GM20000 (cell line): Measurements from ENCODE around the gene SLC9A7.

Experiments
- DNase-seq: peaks from one replicate; pipeline ENCODE4 v3.0.0; 2012; ENCODE audit warnings: low spot score
- CTCF ChIP-seq: IDR thresholded peaks from 2 replicates; pipeline ENCODE4 v1.5.1; 2012; ENCODE audit warnings: mild to moderate bottlenecking, control low read depth; ENCODE audit errors: extremely low read depth, missing control alignments

Gene SLC9A7

GRCh38 chrX:46626566-46626965 lies 132.4 kb downstream of the SLC9A7 start:
- DNase-seq: no peak

DNA sequence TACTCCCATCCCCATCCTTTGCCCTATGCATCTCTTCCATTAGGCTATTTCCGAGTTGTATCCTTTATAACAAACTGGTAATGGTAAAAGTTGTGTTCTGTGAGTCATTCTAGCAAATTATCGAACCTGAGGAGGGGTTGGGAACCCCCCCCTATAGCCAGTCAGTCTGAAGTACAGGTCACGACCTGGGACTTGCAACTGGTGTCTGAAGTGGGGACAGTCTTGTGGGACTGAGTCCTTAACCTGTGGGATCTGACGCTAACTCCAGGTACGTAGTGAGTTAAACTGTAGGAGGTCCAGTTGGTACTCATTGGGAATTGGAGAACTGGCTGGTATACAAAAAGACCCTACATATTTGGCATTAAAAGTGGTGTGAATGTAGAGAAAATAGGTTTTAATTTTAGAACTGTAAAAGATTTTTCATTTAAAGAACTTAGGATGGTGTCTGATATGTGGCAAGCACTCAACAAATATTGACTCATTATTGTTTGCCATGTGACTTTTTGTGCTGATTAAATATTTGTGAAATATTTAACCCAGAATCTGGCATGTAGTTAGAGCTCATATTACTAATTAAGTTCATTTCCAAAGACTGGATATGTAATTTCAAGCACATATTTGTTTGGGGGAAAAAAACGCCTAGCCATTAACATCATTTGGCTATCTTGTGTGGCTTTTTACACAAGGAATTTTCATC lies 134.7 kb downstream of the SLC9A7 start:
- no peak for TF ChIP-seq CTCF
- no peak for DNase-seq

More at GRCh38 chrX:46626566-46626965, 132.4 kb downstream of the SLC9A7 start:
- TF ChIP-seq CTCF: no peak

DNA sequence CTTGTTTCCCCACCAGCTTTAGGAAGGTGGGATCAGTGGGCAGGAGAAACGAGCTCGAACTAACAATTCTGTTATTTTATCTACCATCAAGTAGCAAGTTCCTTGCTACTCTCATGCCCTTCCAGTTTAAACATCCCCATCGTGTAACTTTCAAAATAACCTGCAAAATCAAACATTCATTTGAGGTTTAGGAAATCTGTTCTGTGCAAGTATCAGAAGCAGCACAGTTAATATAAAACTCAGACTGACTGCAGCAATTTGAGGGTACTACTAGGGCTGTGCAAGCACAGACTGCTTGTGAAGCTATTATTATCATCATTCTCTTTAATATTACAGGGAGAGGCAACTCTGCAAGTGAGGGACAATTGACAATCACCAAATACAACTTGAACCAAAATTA lies 137.3 kb downstream of the SLC9A7 start:
- DNase-seq: no peak
- no peak for TF ChIP-seq CTCF

GRCh38 chrX:46620505-46620904 lies 138.4 kb downstream of the SLC9A7 start:
- no peak for TF ChIP-seq CTCF
- no peak for DNase-seq

DNA sequence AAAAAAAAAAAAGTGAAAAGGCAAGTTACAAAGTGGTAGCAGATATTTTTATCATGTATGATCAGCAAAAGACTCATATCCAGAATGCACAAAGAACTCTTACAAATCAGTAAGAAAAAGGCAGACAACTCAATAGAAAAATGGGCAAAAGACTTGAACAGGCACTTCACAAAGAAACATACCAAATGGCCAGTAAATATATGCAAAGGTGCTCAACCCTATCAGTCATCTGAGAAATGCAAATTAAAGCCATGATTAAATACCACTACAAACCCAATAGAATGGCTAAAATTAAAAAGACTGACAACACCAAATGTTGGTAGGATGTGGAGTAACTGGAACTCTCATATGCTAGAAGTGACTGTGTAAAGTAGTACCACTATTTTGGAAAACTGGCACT lies 140.0 kb downstream of the SLC9A7 start:
- no peak for TF ChIP-seq CTCF

DNA sequence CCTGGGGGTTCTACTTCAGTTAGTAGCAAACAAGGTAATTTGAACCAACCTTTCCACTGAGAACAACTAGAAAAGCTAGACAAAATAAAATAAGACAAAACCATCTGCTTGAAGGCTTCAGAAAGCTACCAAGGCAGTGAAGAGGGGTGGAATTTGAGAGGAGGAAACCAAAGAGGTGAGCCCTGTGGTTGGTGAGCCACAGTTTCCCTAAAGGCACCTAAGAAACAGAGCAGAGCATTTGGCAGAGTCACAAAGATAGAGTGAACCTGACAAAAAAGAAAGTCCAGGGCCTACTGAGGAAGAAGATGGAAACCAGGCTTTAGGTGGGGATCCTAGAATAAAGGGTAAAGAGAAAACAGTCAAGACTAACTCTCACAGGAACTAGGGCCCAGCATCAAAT lies 141.0 kb downstream of the SLC9A7 start:
- no peak for DNase-seq
- no peak for TF ChIP-seq CTCF

More for the DNA sequence above, 140.0 kb downstream of the SLC9A7 start:
- no peak for DNase-seq

DNA sequence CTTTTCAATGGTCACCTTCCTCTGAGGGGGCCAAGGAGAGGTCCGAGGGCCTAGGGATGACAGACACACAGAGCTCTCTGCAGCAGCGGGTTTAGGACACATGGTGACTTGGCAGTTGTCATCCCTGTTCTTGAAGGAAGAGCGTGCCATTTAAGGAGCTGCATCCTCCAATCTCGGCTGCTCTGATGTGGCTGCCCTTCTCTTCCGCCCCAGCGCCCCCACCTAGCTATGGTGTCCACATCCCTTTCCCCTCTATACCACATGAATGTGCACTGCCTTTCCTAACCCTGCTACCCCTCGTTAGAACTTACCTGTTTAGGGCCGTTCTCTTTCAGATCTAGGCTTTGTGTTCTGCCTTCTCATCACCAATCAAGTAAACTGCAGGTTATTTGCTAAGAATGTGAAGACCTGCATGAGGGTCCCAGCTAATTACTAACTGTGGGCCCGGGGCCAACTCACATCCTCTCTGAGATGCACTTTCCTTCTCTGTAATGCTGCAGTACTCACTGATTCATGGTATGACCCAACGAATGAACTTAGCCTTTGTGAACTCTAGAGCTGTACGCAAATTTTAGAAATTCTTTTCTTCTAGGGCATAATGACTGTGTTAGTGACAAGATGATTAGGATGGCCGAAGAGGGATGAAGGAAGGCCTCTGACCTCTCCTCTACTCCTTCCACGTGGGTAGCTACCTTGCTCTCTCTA lies 147.1 kb downstream of the SLC9A7 start:
- TF ChIP-seq CTCF: no peak
- no peak for DNase-seq
